ENCODE results near the gene LRIG3. TPM values are rescaled to one million over a fixed set of nuclear protein-coding genes. Genes with fewer than 3 reads are reported as not detected.

LRIG3 gene
- total and polyA plus RNA-seq, 2 of the 8 experiments (the other 6 are each of a cell fraction or from before 2014, with no cell fraction given): 6.5 to 9.1 TPM

DNA sequence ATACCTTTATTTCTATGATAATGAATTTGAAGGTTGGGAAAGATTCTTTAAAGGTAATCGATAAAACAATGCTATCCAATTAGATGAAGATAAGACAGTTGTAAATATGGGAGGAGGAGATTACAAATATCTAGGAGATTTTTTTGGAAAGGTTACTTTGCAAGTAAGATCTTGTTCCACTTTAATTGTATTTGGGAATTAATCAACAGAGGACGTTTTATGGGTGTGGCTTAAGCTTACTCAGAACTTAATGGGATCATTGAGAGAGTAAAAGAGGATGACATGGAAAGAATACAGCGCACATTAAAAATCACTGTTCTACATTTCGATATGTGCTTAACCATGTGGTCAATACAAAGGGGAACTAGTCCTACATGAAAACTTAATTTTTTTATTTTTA, 3.5 kb upstream of the LRIG3 start (continued):
- TF ChIP-seq, protein P1, sequence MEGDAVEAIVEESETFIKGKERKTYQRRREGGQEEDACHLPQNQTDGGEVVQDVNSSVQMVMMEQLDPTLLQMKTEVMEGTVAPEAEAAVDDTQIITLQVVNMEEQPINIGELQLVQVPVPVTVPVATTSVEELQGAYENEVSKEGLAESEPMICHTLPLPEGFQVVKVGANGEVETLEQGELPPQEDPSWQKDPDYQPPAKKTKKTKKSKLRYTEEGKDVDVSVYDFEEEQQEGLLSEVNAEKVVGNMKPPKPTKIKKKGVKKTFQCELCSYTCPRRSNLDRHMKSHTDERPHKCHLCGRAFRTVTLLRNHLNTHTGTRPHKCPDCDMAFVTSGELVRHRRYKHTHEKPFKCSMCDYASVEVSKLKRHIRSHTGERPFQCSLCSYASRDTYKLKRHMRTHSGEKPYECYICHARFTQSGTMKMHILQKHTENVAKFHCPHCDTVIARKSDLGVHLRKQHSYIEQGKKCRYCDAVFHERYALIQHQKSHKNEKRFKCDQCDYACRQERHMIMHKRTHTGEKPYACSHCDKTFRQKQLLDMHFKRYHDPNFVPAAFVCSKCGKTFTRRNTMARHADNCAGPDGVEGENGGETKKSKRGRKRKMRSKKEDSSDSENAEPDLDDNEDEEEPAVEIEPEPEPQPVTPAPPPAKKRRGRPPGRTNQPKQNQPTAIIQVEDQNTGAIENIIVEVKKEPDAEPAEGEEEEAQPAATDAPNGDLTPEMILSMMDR (IDR thresholded peaks at IDR 0.05; ENCODE audit: control extremely low read depth in 1 of 3, insufficient read depth in 1 of 3, low read depth in 1 of 3, low read length in 3 of 3): no peak
- TF ChIP-seq CHD1 (IDR thresholded peaks at IDR 0.05; ENCODE audit: low read depth, low read length) (no peak), POLR2A (IDR thresholded peaks at IDR 0.05; ENCODE audit: control extremely low read depth in 1 of 2, low read depth in 2 of 2, low read length in 2 of 2) (no peak), CHD2 (IDR thresholded peaks at IDR 0.05; ENCODE audit: low read length) (no peak), BRCA1 (IDR thresholded peaks at IDR 0.05; ENCODE audit: low read depth, low read length) (no peak), MAFK (IDR thresholded peaks at IDR 0.05; ENCODE audit: low read depth, low read length) (no peak), PHF8 (conservative IDR thresholded peaks at IDR 0.05; ENCODE audit: low read depth, low read length) (no peak)
